SK-N-MC (cell line): ENCODE data around the gene GIPC1.

Source experiments
- EZH2 ChIP-seq: fragments of 200-600 bp; sonication (generic); IDR thresholded peaks from one replicate; pipeline ENCODE4 v1.6.1; 2017; ENCODE audit warnings: antibody characterized with exemption
- FOXP2 ChIP-seq: optimal IDR thresholded peaks from 2 replicates; pipeline ENCODE3; 2011; ENCODE audit warnings: mild to moderate bottlenecking, moderate library complexity; ENCODE audit not compliant: insufficient read depth; ENCODE audit errors: extremely low read length, control extremely low read depth
- POLR2AphosphoS5 ChIP-seq: IDR thresholded peaks from 2 replicates; pipeline ENCODE4 v1.6.1; 2012; ENCODE audit warnings: mild to moderate bottlenecking, low read depth, low read length, borderline replicate concordance

GRCh38 chr19:14525729-14526128 is 29.8 kb upstream of the GIPC1 start:
- TF ChIP-seq POLR2AphosphoS5 (no peak), EZH2 (no peak), FOXP2 (no peak)
